Adrenal gland (tissue), 5 donors: Measurements from ENCODE around the gene MZB1.

Source experiments
- POLR2A ChIP-seq, 2 donors: fragments of 450-650 bp; IDR thresholded peaks; one replicate each; pipeline ENCODE4 v1.6.1; 2017; ENCODE audit warnings: antibody characterized with exemption in 2 of 2, mild to moderate bottlenecking in 2 of 2, moderate library complexity in 1 of 2
- TF ChIP-seq, protein P1 (sequence below), 6 experiments: fragments of 450-650 bp in 4 of 6; fragments of 200-600 bp in 2 of 6; sonication (generic) in 1 of 6; IDR thresholded peaks; 1 replicate in 5 of 6; 2 replicates in 1 of 6; pipeline versions ENCODE4 v1.5.1 to v1.8.0; 2016 to 2021; ENCODE audit warnings: antibody characterized with exemption in 6 of 6, mild to moderate bottlenecking in 2 of 6, moderate library complexity in 1 of 6
- donor health status: DM: no; HTN: no; CAD: no.

DNA sequence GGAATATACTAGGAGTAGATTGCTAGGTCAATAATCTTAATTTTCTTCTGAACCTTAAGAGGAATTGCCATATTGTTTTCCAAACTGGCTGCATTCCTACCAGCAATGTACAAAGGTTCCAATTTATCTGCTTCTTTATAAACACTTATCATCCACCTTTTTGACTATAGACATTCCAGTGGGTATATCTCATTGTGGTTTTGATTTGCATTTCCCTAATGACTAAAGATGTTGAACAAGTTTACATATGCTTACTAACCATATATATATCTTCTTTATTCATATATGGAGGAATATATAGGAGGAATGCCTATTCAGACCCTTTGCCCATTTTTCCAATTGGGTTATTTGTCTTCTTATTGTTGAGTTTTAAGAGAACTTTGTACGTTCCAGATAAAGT, 42.0 kb upstream of the MZB1 start:
- TF ChIP-seq, protein P1, sequence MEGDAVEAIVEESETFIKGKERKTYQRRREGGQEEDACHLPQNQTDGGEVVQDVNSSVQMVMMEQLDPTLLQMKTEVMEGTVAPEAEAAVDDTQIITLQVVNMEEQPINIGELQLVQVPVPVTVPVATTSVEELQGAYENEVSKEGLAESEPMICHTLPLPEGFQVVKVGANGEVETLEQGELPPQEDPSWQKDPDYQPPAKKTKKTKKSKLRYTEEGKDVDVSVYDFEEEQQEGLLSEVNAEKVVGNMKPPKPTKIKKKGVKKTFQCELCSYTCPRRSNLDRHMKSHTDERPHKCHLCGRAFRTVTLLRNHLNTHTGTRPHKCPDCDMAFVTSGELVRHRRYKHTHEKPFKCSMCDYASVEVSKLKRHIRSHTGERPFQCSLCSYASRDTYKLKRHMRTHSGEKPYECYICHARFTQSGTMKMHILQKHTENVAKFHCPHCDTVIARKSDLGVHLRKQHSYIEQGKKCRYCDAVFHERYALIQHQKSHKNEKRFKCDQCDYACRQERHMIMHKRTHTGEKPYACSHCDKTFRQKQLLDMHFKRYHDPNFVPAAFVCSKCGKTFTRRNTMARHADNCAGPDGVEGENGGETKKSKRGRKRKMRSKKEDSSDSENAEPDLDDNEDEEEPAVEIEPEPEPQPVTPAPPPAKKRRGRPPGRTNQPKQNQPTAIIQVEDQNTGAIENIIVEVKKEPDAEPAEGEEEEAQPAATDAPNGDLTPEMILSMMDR (IDR thresholded peaks at IDR 0.05), result no peak
- no peak for TF ChIP-seq POLR2A (IDR thresholded peaks at IDR 0.05)
